HCT116 (cell line): Measurements from ENCODE around the gene SPATA3. TPM values are rescaled to one million over a fixed set of nuclear protein-coding genes. Genes with fewer than 3 reads are reported as not detected.

Source experiments
- ATAC-seq: fragments of 200-7000 bp; cut with Tn5 transposase; 2 replicates; pipeline ENCODE4 v1.9.1; 2020; ENCODE audit warnings: mild to moderate bottlenecking, moderate library complexity
- BruUV-seq: library from RNA; stranded (reverse); fragments of 400-500 nt; replicated peaks from 2 replicates; lab custom pipeline; 2021; lab: Mats Ljungman, UMichigan
- CTCF ChIA-PET: fragments of 300-600 bp; sonication (Branson Sonifier 250); formaldehyde crosslinking; loops from one replicate; lab custom pipeline; 2021; ENCODE audit warnings: antibody characterized with exemption; lab: Charles Lee
- POLR2A ChIA-PET: fragments of 300-600, 350-600 bp; sonication (Branson Sonifier 250); formaldehyde crosslinking; loops from one replicate; lab custom pipeline; 2021; ENCODE audit warnings: antibody characterized with exemption; lab: Charles Lee
- RAD21 ChIA-PET, 2 experiments: fragments of 300-600 bp; sonication (Branson Sonifier 250); formaldehyde crosslinking; loops; one replicate each; lab custom pipeline; 2023; ENCODE audit warnings: low total read pairs in 2 of 2; ENCODE audit not compliant: uncharacterized antibody in 2 of 2, unreplicated experiment in 2 of 2, low non-redundant PET in 1 of 2; lab: Charles Lee
- DNase-seq: peaks from one replicate; pipeline ENCODE4 v3.0.0-alpha.2; 2010; ENCODE audit warnings: low read depth, low spot score
- H2AFZ ChIP-seq: fragments of 200-600 bp; shearing (Covaris generic), sonication (generic); 2 replicates; pipeline ENCODE4 v1.6.1; 2017; ENCODE audit warnings: low read depth, mixed run types, mixed read lengths, antibody characterized with exemption, low read length; ENCODE audit not compliant: poor library complexity, severe bottlenecking
- H3K27ac ChIP-seq: 2 replicates; pipeline ENCODE4 v1.5.1; 2012; ENCODE audit warnings: low read depth, low read length
- H3K27me3 ChIP-seq: fragments of 200-600 bp; sonication (generic); 2 replicates; pipeline ENCODE4 v1.6.1; 2016; ENCODE audit warnings: mixed run types, low read length, mixed read lengths; ENCODE audit not compliant: insufficient read depth
- H3K36me3 ChIP-seq, 2 experiments: fragments of 200-500 bp in 1 of 2; fragments of 200-600 bp in 1 of 2; sonication (Bioruptor generic) in 1 of 2; sonication (generic) in 1 of 2; 2 replicates each; pipeline versions ENCODE4 v1.5.1 to v1.6.1; 2014 to 2016; ENCODE audit warnings: low read length in 2 of 2, inconsistent platforms in 1 of 2, mixed read lengths in 1 of 2, mixed run types in 1 of 2; ENCODE audit not compliant: insufficient read depth in 2 of 2, control insufficient read depth in 1 of 2
- H3K4me1 ChIP-seq, 2 experiments: fragments of 200-600 bp in 1 of 2; sonication (generic) in 1 of 2; 2 replicates each; pipeline versions ENCODE4 v1.5.1 to v1.6.1; 2012 to 2017; ENCODE audit warnings: low read length in 2 of 2, inconsistent platforms in 1 of 2, mild to moderate bottlenecking in 1 of 2, mixed read lengths in 1 of 2, mixed run types in 1 of 2, moderate library complexity in 1 of 2; ENCODE audit not compliant: insufficient read depth in 2 of 2, control insufficient read depth in 1 of 2
- H3K4me2 ChIP-seq: fragments of 200-600 bp; sonication (generic); 2 replicates; pipeline ENCODE4 v1.6.1; 2017; ENCODE audit warnings: mixed run types, low read length, mixed read lengths
- H3K4me3 ChIP-seq, 2 experiments: fragments of 200-600 bp in 1 of 2; sonication (generic) in 1 of 2; replicated peaks in 1 of 2; 2 replicates each; pipeline ENCODE4 v1.5.1; 2011 to 2016; ENCODE audit warnings: low read length in 2 of 2, control low read depth in 1 of 2, low read depth in 1 of 2, mild to moderate bottlenecking in 1 of 2, mixed read lengths in 1 of 2, mixed run types in 1 of 2
- H3K79me2 ChIP-seq: fragments of 200-600 bp; sonication (generic); 2 replicates; pipeline ENCODE4 v1.6.1; 2017; ENCODE audit warnings: mild to moderate bottlenecking, mixed run types, low read length, moderate library complexity, mixed read lengths; ENCODE audit not compliant: insufficient read depth
- H3K9ac ChIP-seq: fragments of 200-600 bp; sonication (generic); 2 replicates; pipeline ENCODE4 v1.6.1; 2016; ENCODE audit warnings: low read length, mixed read lengths
- H3K9me2 ChIP-seq: fragments of 200-600 bp; sonication (generic), shearing (Covaris generic); 2 replicates; pipeline ENCODE4 v1.6.1; 2017; ENCODE audit warnings: mixed run types, mild to moderate bottlenecking, moderate library complexity; ENCODE audit not compliant: insufficient read depth
- H3K9me3 ChIP-seq, 2 experiments: fragments of 200-500 bp in 1 of 2; fragments of 200-600 bp in 1 of 2; sonication (Bioruptor generic) in 1 of 2; sonication (generic) in 1 of 2; 2 replicates each; pipeline ENCODE4 v1.6.1; 2014 to 2017; ENCODE audit warnings: low read length in 2 of 2, mixed read lengths in 2 of 2, inconsistent platforms in 1 of 2, low read depth in 1 of 2, mild to moderate bottlenecking in 1 of 2, mixed run types in 1 of 2, moderate library complexity in 1 of 2; ENCODE audit not compliant: control insufficient read depth in 1 of 2, insufficient read depth in 1 of 2
- H4K20me1 ChIP-seq: fragments of 200-600 bp; sonication (generic), shearing (Covaris generic); 2 replicates; pipeline ENCODE4 v1.6.1; 2017; ENCODE audit warnings: mixed run types, mild to moderate bottlenecking, moderate library complexity; ENCODE audit not compliant: insufficient read depth
- CBX3 ChIP-seq: IDR thresholded peaks from 2 replicates; pipeline ENCODE4 v1.6.1; 2012; ENCODE audit warnings: low read depth
- CTCF ChIP-seq, 3 experiments: fragments of 200-600 bp in 1 of 3; sonication (generic) in 1 of 3; IDR thresholded peaks in 2 of 3; conservative IDR thresholded peaks in 1 of 3; 2 replicates each; pipeline ENCODE4 v1.5.1; 2012 to 2017; ENCODE audit warnings: low read depth in 2 of 3, low read length in 2 of 3, antibody characterized with exemption in 1 of 3, borderline replicate concordance in 1 of 3, control low read depth in 1 of 3, mild to moderate bottlenecking in 1 of 3, mixed read lengths in 1 of 3, mixed run types in 1 of 3, moderate library complexity in 1 of 3; ENCODE audit not compliant: insufficient read depth in 1 of 3
- EGR1 ChIP-seq: IDR thresholded peaks from 2 replicates; pipeline ENCODE4 v1.6.1; 2012; ENCODE audit warnings: low read depth
- ELF1 ChIP-seq: IDR thresholded peaks from 2 replicates; pipeline ENCODE4 v1.6.1; 2012; ENCODE audit warnings: low read depth, borderline replicate concordance
- EZH2 ChIP-seq: fragments of 200-600 bp; sonication (generic); IDR thresholded peaks from 2 replicates; pipeline ENCODE4 v1.6.1; 2017; ENCODE audit warnings: antibody characterized with exemption, mixed run types
- EZH2phosphoT487 ChIP-seq: fragments of 200-600 bp; IDR thresholded peaks from 2 replicates; pipeline ENCODE4 v1.6.1; 2018; ENCODE audit warnings: antibody characterized with exemption, borderline replicate concordance
- FOSL1 ChIP-seq: IDR thresholded peaks from 2 replicates; pipeline ENCODE4 v1.6.1; 2012; ENCODE audit warnings: low read depth
- JUND ChIP-seq: IDR thresholded peaks from 2 replicates; pipeline ENCODE4 v1.6.1; 2012
- MAX ChIP-seq: IDR thresholded peaks from 2 replicates; pipeline ENCODE4 v1.6.1; 2012
- POLR2A ChIP-seq: IDR thresholded peaks from 2 replicates; pipeline ENCODE4 v1.7.0; 2011; ENCODE audit warnings: borderline replicate concordance; ENCODE audit not compliant: insufficient read depth, insufficient read length; ENCODE audit errors: extremely low read depth
- POLR2AphosphoS5 ChIP-seq: IDR thresholded peaks from 2 replicates; pipeline ENCODE4 v1.6.1; 2011; ENCODE audit warnings: mild to moderate bottlenecking, low read depth, low read length, moderate library complexity
- RAD21 ChIP-seq: IDR thresholded peaks from 2 replicates; pipeline ENCODE4 v1.6.1; 2012; ENCODE audit warnings: low read depth, mild to moderate bottlenecking
- SIN3A ChIP-seq: IDR thresholded peaks from 2 replicates; pipeline ENCODE4 v1.6.1; 2012; ENCODE audit warnings: low read depth
- SP1 ChIP-seq: IDR thresholded peaks from 2 replicates; pipeline ENCODE4 v1.6.1; 2012; ENCODE audit warnings: low read depth
- SRF ChIP-seq: IDR thresholded peaks from 2 replicates; pipeline ENCODE4 v1.6.1; 2012; ENCODE audit warnings: low read depth
- YY1 ChIP-seq: IDR thresholded peaks from 2 replicates; pipeline ENCODE4 v1.6.1; 2011; ENCODE audit warnings: low read length, low read depth, moderate library complexity, mild to moderate bottlenecking; ENCODE audit not compliant: insufficient replicate concordance; ENCODE audit errors: extremely low read depth
- ZNF274 ChIP-seq: fragments of 200-500 bp; sonication (Bioruptor generic); IDR thresholded peaks from 2 replicates; pipeline ENCODE4 v1.6.1; 2014; ENCODE audit warnings: mild to moderate bottlenecking, low read depth, low read length, inconsistent platforms
- intact Hi-C: fragments of 100-400 bp; cut with micrococcal nuclease; formaldehyde crosslinking; loops from 2 replicates; pipeline ENCODE4 v1.10.0; 2022
- total RNA-seq: library from RNA; stranded (reverse); gene quantifications from one replicate; pipeline ENCODE4 v1.2.1, GENCODE V29; 2021; ENCODE audit not compliant: unreplicated experiment
- TF ChIP-seq, protein P1 (sequence below): IDR thresholded peaks from 2 replicates; pipeline ENCODE4 v1.6.1; 2012; ENCODE audit warnings: low read depth

The SPATA3 gene
- total RNA-seq, 1 experiment from 2014 or later = not detected

DNA sequence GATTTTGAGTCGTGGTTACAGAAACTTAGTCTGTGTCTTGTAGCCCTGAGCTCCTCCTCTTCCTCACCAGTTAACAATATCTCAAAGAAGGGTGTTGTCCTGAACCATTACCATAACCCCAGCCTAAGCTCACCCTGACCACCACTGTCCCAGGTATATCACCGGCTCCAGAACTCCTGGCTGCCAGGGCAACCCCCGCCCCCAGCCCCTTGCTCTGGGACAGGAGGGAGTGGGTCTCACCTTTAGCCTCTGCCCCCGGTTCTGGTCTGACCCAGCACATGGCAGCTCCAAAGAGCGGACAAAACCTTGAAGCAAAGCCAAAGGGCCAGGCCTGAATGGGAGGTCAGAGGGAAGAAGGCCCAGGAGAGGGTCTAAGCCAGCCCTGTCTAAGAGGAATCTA lies 55.2 kb downstream of the SPATA3 start (continued):
- TF ChIP-seq YY1 = no peak

GRCh38 chr2:231052494-231053451 lies 56.9 kb downstream of the SPATA3 start:
- intact Hi-C loops = loop anchor here (1.0 kb wide), 2 partner anchors 150 to 228 kb away; no protein-coding TSS in a partner anchor
- ChIA-PET POLR2A (interaction anchor here (0.8 to 1.3 kb wide), 3 partner anchors 10 to 228 kb away, joined by 3 to 5 read pairs (median 3); no protein-coding TSS in a partner anchor), RAD21 (no interaction called here), CTCF (interaction anchor here (0.6 to 1.6 kb wide), 16 partner anchors 9 to 399 kb away, joined by 3 to 26 read pairs (median 4); partner anchors contain the start of gene HTR2B)
- no peaks in the 10 kb centered on the region for H4K20me1 ChIP-seq
- H3K9me3 ChIP-seq = no peaks in the 10 kb centered on the region
- H2AFZ ChIP-seq = peak overlapping the region; percentile 88
- H3K27me3 ChIP-seq = no peaks in the 10 kb centered on the region
- ATAC-seq = peak; percentile 86
- no peaks in the 10 kb centered on the region for H3K36me3 ChIP-seq
- H3K9me2 ChIP-seq = no peaks in the 10 kb centered on the region
- BruUV-seq = no TSS peak
- H3K4me3 ChIP-seq = peak overlapping the region; percentile 46 to 61
- peaks cover 4 to 24% of the 10 kb centered on the region in 2 experiments; a peak in 3 of 4 replicates for H3K4me1 ChIP-seq
- peak; percentile 68 for DNase-seq
- H3K9ac ChIP-seq = peak overlapping the region; percentile 40
- peaks cover 11% of the 10 kb centered on the region for H3K79me2 ChIP-seq
- peak overlapping the region; percentile 90 for H3K4me2 ChIP-seq
- H3K27ac ChIP-seq = peak overlapping the region; percentile 16; the same call in 1 of the 2 replicates
- no peak for TF ChIP-seq FOSL1
- 0 out of 2 replicates have a peak, but pooled peaks have one; percentile 33 for TF ChIP-seq SP1
- no peak for TF ChIP-seq EGR1
- no peak for TF ChIP-seq JUND
- TF ChIP-seq ZNF274 = no peak
- TF ChIP-seq RAD21 = peak; percentile 61
- TF ChIP-seq SRF = no peak
- TF ChIP-seq CBX3 = peak; percentile 72; the same call in 1 of the 2 replicates
- TF ChIP-seq, protein P1, sequence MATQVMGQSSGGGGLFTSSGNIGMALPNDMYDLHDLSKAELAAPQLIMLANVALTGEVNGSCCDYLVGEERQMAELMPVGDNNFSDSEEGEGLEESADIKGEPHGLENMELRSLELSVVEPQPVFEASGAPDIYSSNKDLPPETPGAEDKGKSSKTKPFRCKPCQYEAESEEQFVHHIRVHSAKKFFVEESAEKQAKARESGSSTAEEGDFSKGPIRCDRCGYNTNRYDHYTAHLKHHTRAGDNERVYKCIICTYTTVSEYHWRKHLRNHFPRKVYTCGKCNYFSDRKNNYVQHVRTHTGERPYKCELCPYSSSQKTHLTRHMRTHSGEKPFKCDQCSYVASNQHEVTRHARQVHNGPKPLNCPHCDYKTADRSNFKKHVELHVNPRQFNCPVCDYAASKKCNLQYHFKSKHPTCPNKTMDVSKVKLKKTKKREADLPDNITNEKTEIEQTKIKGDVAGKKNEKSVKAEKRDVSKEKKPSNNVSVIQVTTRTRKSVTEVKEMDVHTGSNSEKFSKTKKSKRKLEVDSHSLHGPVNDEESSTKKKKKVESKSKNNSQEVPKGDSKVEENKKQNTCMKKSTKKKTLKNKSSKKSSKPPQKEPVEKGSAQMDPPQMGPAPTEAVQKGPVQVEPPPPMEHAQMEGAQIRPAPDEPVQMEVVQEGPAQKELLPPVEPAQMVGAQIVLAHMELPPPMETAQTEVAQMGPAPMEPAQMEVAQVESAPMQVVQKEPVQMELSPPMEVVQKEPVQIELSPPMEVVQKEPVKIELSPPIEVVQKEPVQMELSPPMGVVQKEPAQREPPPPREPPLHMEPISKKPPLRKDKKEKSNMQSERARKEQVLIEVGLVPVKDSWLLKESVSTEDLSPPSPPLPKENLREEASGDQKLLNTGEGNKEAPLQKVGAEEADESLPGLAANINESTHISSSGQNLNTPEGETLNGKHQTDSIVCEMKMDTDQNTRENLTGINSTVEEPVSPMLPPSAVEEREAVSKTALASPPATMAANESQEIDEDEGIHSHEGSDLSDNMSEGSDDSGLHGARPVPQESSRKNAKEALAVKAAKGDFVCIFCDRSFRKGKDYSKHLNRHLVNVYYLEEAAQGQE = no peak
- TF ChIP-seq YY1 = peak; percentile 47
- TF ChIP-seq POLR2A = no peak
- TF ChIP-seq MAX = peak; percentile 76
- TF ChIP-seq EZH2phosphoT487 = no peak
- TF ChIP-seq SIN3A = 0 out of 2 replicates have a peak, but pooled peaks have one; percentile 33
- TF ChIP-seq CTCF (IDR thresholded peaks at IDR 0.05 in 2 of 3, conservative IDR thresholded peaks at IDR 0.05 in 1 of 3; ENCODE audit: borderline replicate concordance in 1 of 3, insufficient read depth in 1 of 3, low read depth in 2 of 3, low read length in 2 of 3) = peak; percentile 87 to 97 (median 92)
- no peak for TF ChIP-seq ELF1
- TF ChIP-seq POLR2AphosphoS5 = peak; percentile 63
- no peak for TF ChIP-seq EZH2
